Muscle of back (tissue), 13 donors: ENCODE data around the gene CACNB2. TPM values are rescaled to one million over a fixed set of nuclear protein-coding genes. Genes with fewer than 3 reads are reported as not detected.

Experiments
- DNase-seq, 3 donors: peaks; one replicate each; pipeline versions ENCODE4 v3.0.0 to v3.0.0-alpha.2; 2013
- long read RNA-seq, 9 donors: transcript quantifications; one replicate each; lab custom pipeline, GENCODE V29; 2026
- polyA plus RNA-seq, 10 donors: library from polyadenylated mRNA; unstranded; fragments of 120-200 nt; gene quantifications; one replicate each; pipeline ENCODE4 v1.2.1, GENCODE V29; 2013; ENCODE audit not compliant: insufficient read length in 10 of 10

CACNB2 gene
- polyA plus RNA-seq: 1 to 10 TPM; 1.0 to 2.2 (median 1.4) TPM
- long read RNA-seq, donor 1: 0 reads
- long read RNA-seq, donor 2: 0 reads
- long read RNA-seq, donor 3: 0 reads
- long read RNA-seq, donor 4: 0 reads
- long read RNA-seq, donor 5: 0 reads
- long read RNA-seq, donor 6: 0 reads
- long read RNA-seq, donor 7: 0 reads
- long read RNA-seq, donor 8: 0 reads
- long read RNA-seq, donor 9: 0 reads

GRCh38 chr10:18140149-18140956, at the start of gene CACNB2:
TSS of gene CACNB2 (plus strand) at chr10:18140424.
- peak in 2 of 3 donors; percentile 71 to 87 for DNase-seq

DNA sequence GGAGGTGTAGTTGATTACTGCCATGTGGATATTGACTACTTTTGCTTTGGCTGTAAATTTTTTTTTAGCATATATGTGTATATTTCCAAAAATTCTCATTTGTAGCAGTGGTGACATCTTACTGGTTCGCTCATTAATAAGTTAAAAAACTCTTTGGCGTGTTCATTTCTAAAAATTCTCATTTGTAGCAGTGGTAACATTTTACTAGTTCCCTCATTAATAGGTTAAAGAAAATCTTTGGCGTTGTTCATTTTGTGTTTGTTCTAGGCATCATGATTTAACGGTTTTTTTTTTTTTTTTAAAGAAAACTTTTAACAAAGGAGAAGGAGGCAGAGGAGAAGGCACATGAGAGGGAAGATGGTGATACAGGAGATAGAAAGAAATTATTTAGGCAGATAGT, 45.9 kb upstream of the CACNB2 start:
- DNase-seq: no peak

GRCh38 chr10:18094793-18095192, 45.4 kb upstream of the CACNB2 start:
- DNase-seq: no peak

- DNase-seq: no peak
Observed at GRCh38 chr10:18097524-18097923, 42.7 kb upstream of the CACNB2 start.

GRCh38 chr10:18098201-18098600, 42.0 kb upstream of the CACNB2 start:
- DNase-seq: no peak

- no peak for DNase-seq
Observed at GRCh38 chr10:18099415-18099814, 40.8 kb upstream of the CACNB2 start.

DNA sequence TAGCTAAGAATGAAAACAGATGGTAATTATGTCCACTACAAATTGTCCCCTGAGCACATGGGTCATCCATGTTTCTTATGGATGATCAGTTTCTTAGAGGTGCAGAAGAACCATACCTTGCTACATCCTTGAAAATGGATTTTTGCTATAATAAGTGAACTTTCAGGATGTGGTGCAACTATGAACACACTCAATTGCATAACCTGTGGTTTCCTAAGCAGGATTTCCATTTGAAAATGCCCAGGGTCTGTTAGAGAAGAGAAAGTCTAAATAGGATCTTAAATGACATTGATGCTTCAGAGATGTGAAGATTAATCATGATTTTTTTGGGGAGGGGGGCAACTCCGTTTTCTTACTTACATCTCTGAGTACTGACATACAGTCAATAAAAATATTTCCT, 39.6 kb upstream of the CACNB2 start:
- DNase-seq: no peak

DNA sequence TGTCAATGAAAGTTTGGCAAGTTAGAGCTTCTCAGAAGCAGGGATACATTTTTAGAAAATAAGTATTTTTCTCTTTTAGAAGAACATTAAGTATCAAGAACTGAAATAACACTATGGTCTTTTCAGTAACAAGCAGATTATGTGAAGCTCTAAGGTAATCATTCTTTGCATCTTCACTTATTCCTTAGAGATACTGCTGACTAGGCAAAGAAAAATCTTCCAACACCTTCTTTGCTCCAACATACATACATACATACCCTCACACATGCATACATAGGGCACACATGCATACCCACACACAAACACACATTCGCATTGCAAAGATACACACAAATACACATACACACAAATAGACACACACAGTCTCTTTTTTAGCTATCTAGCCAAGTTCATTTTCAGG, 37.8 kb upstream of the CACNB2 start:
- no peak for DNase-seq

DNA sequence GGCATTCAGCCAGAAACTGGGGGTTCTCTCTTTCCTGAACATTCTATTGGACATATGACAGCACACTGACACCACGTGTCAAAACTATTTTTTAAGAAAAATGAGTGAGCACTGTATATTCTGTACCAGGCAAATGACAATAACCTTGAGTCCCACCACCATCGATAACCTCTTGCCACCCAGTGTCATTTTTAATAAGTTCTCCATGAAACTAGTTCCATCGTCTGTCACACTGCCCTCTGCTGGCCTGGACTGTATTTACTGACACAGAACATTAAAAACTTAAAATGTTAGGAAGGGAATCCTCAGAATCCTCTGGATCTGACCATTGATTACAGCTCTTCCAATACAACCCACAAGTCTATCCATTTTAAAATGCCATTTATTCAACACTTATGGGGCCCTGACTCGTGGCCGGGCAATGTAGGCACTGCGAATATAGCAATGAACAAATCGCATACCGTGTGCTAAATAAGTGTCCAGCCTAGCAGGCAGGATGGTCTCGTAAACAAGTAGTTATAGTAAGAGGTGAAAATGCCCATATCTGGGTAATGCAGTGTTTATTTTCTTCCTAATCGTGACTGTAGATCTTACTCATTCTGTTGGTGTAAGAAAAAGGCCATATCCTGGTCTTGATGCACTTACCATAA, 35.9 kb upstream of the CACNB2 start:
- DNase-seq: peak; percentile 4 to 42 (median 22)

DNA sequence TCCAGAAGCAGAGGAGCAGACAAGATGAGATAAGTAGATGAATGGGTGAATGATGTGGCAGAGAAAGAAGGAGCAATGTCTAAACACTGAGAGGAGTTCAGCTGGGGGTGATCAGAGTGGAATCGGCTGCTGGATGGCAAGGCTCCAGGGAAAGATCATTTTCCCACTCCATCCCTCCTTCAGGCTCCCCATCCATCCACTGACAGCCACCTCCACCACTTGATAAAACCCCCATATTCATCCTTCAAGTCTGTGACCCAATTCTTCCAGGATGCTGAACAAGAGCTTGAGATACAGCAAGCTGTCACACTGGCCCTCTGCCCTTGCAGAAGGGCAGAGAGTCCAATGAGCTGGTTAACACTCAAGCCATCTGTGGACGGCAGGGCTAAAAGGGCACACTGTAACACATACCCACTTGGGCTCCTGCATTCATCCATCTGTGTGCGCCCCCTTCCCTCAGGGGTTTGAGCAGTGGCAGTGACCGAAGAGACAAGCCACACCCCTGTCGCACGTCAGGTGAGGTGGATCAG, 30.8 kb upstream of the CACNB2 start:
- DNase-seq: no peak

DNA sequence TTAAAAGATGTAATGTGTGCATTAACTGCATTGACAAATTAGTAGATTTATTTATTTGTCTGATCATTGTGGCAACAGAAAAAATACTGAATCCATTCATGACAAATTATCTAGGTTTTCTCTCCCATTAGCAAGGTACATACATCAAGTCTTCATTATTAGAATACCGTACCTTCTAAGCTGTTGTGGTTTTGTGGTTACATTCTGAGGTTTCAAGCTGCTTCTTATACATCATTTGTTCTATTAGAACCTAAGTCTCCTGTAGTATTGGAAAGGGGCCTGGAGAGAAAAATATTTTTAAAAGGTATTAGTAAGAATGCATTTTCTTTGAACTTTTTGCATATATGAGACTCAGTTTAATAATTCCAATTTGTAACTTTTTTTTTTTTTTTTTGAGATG, 26.3 kb upstream of the CACNB2 start:
- no peak for DNase-seq

- DNase-seq: no peak
Observed at GRCh38 chr10:18117276-18117675, 22.9 kb upstream of the CACNB2 start.

- DNase-seq: no peak
Observed at GRCh38 chr10:18122753-18123152, 17.5 kb upstream of the CACNB2 start.

- DNase-seq: no peak
Observed at GRCh38 chr10:18133046-18133445, 7.2 kb upstream of the CACNB2 start.

DNA sequence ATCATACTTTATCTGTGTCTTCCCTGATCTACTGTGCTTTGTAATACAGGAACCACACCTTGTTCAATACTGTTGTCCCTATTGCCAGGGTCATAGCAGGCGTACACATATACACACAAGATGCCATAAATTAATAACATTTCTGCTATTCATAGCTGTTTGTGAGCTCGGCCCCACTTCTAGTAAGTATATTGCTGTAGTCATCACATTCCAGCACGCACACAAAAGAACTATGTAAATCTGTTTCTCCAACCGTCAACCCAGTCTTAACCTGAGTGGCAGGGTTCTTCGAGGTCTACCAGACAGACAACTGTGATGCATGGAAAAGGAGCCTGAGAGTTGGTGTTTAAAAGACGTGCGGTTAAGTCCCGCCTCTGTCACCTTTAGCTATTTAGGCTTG, 5.7 kb upstream of the CACNB2 start:
- no peak for DNase-seq

- no peak for DNase-seq
Observed at GRCh38 chr10:18134921-18135320, 5.3 kb upstream of the CACNB2 start.

- peak in 1 of 3 donors; percentile 31 for DNase-seq
Observed at GRCh38 chr10:18136073-18136791, 4.0 kb upstream of the CACNB2 start.

DNA sequence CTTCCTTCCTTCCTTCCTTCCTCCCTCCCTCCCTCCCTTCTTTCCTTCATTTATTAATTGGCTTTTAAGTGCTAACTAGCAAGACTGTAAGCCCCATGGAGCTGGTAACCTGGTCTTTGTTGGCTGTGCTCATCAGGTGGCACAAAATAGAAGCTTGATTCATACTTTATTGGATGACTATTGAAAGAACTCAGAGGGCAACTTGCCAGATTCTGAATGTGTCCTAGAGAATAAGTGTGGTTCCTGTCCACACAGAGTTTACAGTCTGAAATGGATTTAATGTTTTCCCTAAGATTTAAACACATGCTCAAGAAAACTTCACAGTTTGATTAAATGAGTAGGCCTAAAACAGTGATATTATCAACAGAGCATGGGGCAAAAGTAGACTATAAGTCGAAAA, 3.1 kb upstream of the CACNB2 start:
- no peak for DNase-seq

DNA sequence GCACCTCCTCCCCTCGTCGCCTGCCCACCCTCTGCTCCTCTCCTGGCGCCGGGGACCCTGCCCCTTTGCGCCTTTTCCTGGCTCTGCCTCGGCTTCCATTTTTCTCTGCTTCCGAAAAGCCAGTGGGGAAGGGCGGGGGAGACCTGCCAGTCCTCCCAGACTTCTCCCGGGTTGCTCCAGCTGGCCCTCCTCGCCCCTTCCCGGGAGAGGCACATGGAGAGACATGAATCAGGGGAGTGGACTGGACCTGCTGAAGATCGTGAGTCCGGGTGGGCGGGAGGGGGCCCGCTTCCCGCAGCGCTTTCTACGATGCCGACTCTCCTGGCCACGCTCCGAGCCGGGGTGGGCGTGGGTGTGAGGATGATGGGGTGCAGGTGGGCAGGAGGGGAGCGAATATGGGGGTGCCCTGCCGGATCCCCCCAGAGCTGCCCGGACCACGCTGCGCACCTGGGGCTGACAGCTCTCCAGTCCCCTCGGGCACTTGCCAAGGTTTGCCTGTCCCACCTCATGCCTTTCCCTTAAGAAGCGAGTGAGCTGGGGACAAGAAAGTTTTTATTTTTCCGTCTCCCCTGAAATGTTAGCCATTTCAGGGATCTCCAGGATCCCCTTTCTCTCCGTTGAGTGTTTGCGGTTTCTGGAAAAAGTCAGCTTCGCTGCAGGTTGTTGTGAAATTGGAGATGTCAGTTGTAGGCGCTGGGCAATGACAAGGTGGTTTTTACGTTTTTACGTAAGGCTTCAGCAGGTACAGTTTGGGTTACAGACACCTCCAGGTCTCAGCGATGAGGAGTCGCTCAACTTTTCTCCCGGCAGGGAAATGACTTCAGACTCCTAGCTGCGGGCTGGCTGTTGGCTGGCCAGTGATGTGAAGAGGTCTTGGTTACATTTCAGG, 977 bp downstream of the CACNB2 start:
- peak in 1 of 3 donors; percentile 27 for DNase-seq

DNA sequence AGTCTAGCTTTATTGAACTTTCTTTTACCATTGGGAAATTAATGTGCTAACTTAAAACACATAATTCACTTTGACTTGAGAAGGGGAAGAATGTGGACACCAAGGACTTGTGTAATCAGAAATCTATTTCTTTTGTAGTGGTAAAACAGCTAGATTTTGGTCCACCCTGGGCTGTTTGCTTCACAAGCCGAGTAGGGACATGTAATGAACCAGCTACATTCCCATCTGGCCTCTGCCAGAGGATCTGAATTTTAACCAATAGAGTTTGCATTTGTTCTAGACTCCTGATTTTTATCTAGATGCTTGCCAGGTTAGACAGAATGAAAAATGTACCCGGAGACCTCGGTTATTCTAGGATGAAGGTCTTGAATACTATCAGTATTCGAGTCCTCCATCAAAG, 1.9 kb downstream of the CACNB2 start:
- DNase-seq: no peak

DNA sequence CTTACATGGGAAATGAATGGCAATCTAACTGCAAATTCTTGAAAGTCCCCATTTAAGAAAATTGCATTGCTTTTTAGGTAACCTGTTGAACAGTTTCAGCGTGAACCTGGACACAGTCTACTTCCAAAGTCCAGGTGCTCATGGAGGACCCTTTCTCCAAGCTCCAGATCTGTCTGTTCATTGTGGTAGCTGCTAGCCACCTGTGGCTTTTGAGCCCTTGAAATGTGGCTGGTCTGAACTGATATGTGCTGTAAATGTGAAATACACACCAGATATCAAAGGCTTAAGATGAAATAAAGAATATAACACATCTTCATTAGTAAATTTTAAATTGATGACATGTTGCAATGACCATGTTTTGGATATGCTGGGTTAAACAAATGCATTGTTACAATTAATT, 4.2 kb downstream of the CACNB2 start:
- DNase-seq: no peak
